Astrocyte (in vitro differentiated cells and primary cell): Measurements from ENCODE around the gene VPS37D. TPM values are rescaled to one million over a fixed set of nuclear protein-coding genes. Genes with fewer than 3 reads are reported as not detected.

Experiments used
- DNase-seq: peaks from one replicate; pipeline ENCODE4 v3.0.0-alpha.2; 2010; ENCODE audit warnings: low read depth
- FAIRE-seq: peaks from 2 replicates; lab custom pipeline; 2011; peaks lifted over from hg19 to GRCh38; lab: Jason Lieb, UNC
- H2AFZ ChIP-seq: 2 replicates; pipeline ENCODE4 v1.6.0; 2012; ENCODE audit warnings: low read depth, low read length, inconsistent platforms
- H3K27ac ChIP-seq: 2 replicates; pipeline ENCODE4 v1.5.1; 2011; ENCODE audit warnings: low read depth, low read length, inconsistent platforms
- H3K27me3 ChIP-seq: 2 replicates; pipeline ENCODE4 v1.6.0; 2011; ENCODE audit warnings: low read length, inconsistent platforms; ENCODE audit not compliant: insufficient read depth
- H3K36me3 ChIP-seq: 2 replicates; pipeline ENCODE4 v1.5.1; 2011; ENCODE audit warnings: low read length, inconsistent platforms; ENCODE audit not compliant: insufficient read depth
- H3K4me1 ChIP-seq: 2 replicates; pipeline ENCODE4 v1.5.1; 2011; ENCODE audit warnings: low read length, inconsistent platforms; ENCODE audit not compliant: insufficient read depth
- H3K4me2 ChIP-seq: 2 replicates; pipeline ENCODE4 v1.6.0; 2012; ENCODE audit warnings: low read length, inconsistent platforms
- H3K4me3 ChIP-seq: 2 replicates; pipeline ENCODE4 v1.5.1; 2011; ENCODE audit warnings: low read depth, mild to moderate bottlenecking, low read length, inconsistent platforms; ENCODE audit not compliant: insufficient read depth
- H3K79me2 ChIP-seq: 2 replicates; pipeline ENCODE4 v1.6.0; 2012; ENCODE audit warnings: mild to moderate bottlenecking, low read length, inconsistent platforms; ENCODE audit not compliant: insufficient read depth
- H3K9ac ChIP-seq: 2 replicates; pipeline ENCODE4 v1.6.0; 2012; ENCODE audit warnings: mild to moderate bottlenecking, low read length, inconsistent platforms
- H3K9me3 ChIP-seq: 2 replicates; pipeline ENCODE4 v1.5.1; 2012; ENCODE audit warnings: low read depth, mild to moderate bottlenecking, low read length, inconsistent platforms; ENCODE audit not compliant: insufficient read depth
- H4K20me1 ChIP-seq: 2 replicates; pipeline ENCODE4 v1.6.0; 2012; ENCODE audit warnings: low read length, inconsistent platforms; ENCODE audit not compliant: insufficient read depth
- H3K27ac Mint-ChIP-seq: one replicate; pipeline ENCODE4 v1.8.0; 2021; ENCODE audit warnings: mild to moderate bottlenecking, mixed read lengths; ENCODE audit not compliant: unreplicated experiment
- H3K27me3 Mint-ChIP-seq: one replicate; pipeline ENCODE4 v1.8.0; 2021; ENCODE audit warnings: low read depth, mixed read lengths; ENCODE audit not compliant: unreplicated experiment
- H3K36me3 Mint-ChIP-seq: one replicate; pipeline ENCODE4 v1.8.0; 2021; ENCODE audit warnings: low read depth, mixed read lengths; ENCODE audit not compliant: unreplicated experiment
- H3K4me1 Mint-ChIP-seq: one replicate; pipeline ENCODE4 v1.8.0; 2021; ENCODE audit warnings: low read depth, mixed read lengths; ENCODE audit not compliant: unreplicated experiment
- H3K4me3 Mint-ChIP-seq: one replicate; pipeline ENCODE4 v1.8.0; 2021; ENCODE audit warnings: mild to moderate bottlenecking, moderate library complexity, mixed read lengths; ENCODE audit not compliant: unreplicated experiment
- H3K9me3 Mint-ChIP-seq: one replicate; pipeline ENCODE4 v1.8.0; 2021; ENCODE audit warnings: mild to moderate bottlenecking, mixed read lengths; ENCODE audit not compliant: unreplicated experiment
- EZH2 ChIP-seq: IDR thresholded peaks from 2 replicates; pipeline ENCODE4 v1.6.1; 2012; ENCODE audit warnings: mild to moderate bottlenecking, low read length, inconsistent platforms; ENCODE audit not compliant: insufficient read depth
- total RNA-seq: library from RNA; stranded (reverse); gene quantifications from 2 replicates; pipeline ENCODE4 v1.2.1, GENCODE V29; 2021
- TF ChIP-seq, protein P1 (sequence below): IDR thresholded peaks from 2 replicates; pipeline ENCODE4 v1.5.1; 2011; ENCODE audit warnings: low read depth, mild to moderate bottlenecking, inconsistent platforms, low read length, moderate library complexity; ENCODE audit not compliant: insufficient read depth

The VPS37D gene
- total RNA-seq, 1 donor from 2014 or later = 2.9 TPM

DNA sequence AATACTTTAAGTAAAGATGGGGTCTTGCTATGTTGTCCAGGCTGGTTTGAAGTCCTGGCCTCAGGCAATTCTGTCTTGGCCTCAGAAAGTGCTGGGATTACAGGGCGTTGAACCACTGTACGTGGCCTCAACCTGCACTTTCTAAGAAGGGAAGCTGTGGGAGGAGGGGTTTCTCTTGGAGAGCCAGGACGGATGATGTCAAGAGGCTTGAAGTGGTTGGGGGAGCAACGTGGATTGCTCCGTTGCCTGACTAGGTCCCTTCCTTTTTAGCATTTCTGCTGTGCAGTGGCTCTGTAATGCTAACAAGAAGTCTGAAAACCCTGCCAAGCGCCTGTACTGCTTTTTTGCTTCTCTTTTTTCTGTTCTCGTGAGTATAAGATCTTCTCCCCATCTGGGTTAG is 23.0 kb downstream of the VPS37D start:
- peaks cover 42% of the 10 kb centered on the region for H3K36me3 Mint-ChIP-seq
- no peak overlapping the region for H3K4me3 Mint-ChIP-seq
- Histone ChIP-seq H3K9me3 (no peaks in the 10 kb centered on the region), H3K4me2 (no peak overlapping the region), H3K36me3 (peaks cover 37% of the 10 kb centered on the region), H4K20me1 (peaks cover 32% of the 10 kb centered on the region), H3K27me3 (no peaks in the 10 kb centered on the region), H3K9ac (no peak overlapping the region), H3K4me3 (no peak overlapping the region), H2AFZ (no peak overlapping the region), H3K27ac (no peak overlapping the region), H3K79me2 (peaks cover 38% of the 10 kb centered on the region), H3K4me1 (no peaks in the 10 kb centered on the region)
- H3K4me1 Mint-ChIP-seq = no peaks in the 10 kb centered on the region
- H3K27ac Mint-ChIP-seq = no peak overlapping the region
- no peak for TF ChIP-seq EZH2
- TF ChIP-seq, protein P1, sequence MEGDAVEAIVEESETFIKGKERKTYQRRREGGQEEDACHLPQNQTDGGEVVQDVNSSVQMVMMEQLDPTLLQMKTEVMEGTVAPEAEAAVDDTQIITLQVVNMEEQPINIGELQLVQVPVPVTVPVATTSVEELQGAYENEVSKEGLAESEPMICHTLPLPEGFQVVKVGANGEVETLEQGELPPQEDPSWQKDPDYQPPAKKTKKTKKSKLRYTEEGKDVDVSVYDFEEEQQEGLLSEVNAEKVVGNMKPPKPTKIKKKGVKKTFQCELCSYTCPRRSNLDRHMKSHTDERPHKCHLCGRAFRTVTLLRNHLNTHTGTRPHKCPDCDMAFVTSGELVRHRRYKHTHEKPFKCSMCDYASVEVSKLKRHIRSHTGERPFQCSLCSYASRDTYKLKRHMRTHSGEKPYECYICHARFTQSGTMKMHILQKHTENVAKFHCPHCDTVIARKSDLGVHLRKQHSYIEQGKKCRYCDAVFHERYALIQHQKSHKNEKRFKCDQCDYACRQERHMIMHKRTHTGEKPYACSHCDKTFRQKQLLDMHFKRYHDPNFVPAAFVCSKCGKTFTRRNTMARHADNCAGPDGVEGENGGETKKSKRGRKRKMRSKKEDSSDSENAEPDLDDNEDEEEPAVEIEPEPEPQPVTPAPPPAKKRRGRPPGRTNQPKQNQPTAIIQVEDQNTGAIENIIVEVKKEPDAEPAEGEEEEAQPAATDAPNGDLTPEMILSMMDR = no peak
- DNase-seq = no peak
- no peaks in the 10 kb centered on the region for H3K27me3 Mint-ChIP-seq
- FAIRE-seq = no peak
- no peaks in the 10 kb centered on the region for H3K9me3 Mint-ChIP-seq

DNA sequence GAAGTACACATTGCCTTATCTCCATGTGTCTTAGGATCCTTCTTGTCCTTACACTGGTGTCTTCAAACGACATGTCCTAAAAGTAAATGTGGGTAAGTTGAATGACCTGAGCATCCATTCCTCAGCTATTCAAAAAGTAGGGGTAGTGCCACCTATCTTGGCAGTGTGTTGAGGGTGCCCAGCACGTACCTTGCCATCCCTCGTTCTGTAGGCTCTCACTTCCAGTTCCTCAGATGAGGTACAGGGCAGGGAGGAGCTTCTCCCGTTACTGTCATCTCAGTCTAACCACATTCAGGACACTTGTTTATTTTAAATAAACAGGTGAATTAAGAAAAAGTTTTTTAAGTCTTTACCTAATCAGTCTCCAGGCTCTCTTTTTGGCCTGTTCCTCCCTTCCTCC is 28.7 kb downstream of the VPS37D start:
- no peaks in the 10 kb centered on the region for H3K9me3 Mint-ChIP-seq
- H3K79me2 ChIP-seq = peaks cover 4% of the 10 kb centered on the region
- no peak overlapping the region for H2AFZ ChIP-seq
- peaks cover 29% of the 10 kb centered on the region for H3K36me3 ChIP-seq
- H4K20me1 ChIP-seq = peaks cover 55% of the 10 kb centered on the region
- H3K4me2 ChIP-seq = no peak overlapping the region
- no peak overlapping the region for H3K27ac ChIP-seq
- H3K27me3 Mint-ChIP-seq = no peaks in the 10 kb centered on the region
- no peak overlapping the region for H3K27ac Mint-ChIP-seq
- DNase-seq (no peak), FAIRE-seq (no peak)
- no peaks in the 10 kb centered on the region for H3K9me3 ChIP-seq
- H3K36me3 Mint-ChIP-seq = peaks cover 32% of the 10 kb centered on the region
- H3K27me3 ChIP-seq = no peaks in the 10 kb centered on the region
- H3K4me1 ChIP-seq = no peaks in the 10 kb centered on the region
- H3K4me3 Mint-ChIP-seq = no peak overlapping the region
- TF ChIP-seq EZH2 = no peak
- TF ChIP-seq, protein P1 = no peak
- no peak overlapping the region for H3K9ac ChIP-seq
- H3K4me1 Mint-ChIP-seq = no peaks in the 10 kb centered on the region
- no peak overlapping the region for H3K4me3 ChIP-seq

DNA sequence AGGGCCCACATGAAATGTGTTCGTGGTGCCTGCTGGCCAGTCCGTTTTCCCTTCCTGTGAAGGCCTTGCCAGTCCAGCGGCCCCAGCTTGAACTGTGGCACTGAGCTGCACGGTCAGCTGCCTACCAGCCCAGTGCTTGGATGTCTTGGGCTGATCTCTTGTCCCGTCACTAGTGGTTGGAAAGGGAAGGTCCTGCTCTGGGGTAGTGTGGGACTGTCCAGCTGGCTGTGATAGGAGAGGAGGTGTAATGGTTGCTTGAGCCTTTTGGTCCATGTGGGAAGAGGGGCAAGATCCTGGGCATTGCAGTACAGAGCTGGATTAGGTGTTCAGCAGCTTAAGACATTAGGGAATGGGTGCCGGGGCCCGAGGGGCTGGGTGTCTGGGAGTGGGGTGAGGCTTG is 30.8 kb downstream of the VPS37D start:
- Histone ChIP-seq H3K27me3 (no peaks in the 10 kb centered on the region), H2AFZ (no peak overlapping the region), H4K20me1 (peaks cover 70% of the 10 kb centered on the region), H3K4me1 (peaks cover 2% of the 10 kb centered on the region), H3K36me3 (peaks cover 24% of the 10 kb centered on the region), H3K9me3 (no peaks in the 10 kb centered on the region), H3K9ac (no peak overlapping the region), H3K79me2 (peaks cover 9% of the 10 kb centered on the region), H3K27ac (no peak overlapping the region), H3K4me2 (no peak overlapping the region), H3K4me3 (no peak overlapping the region)
- Mint-ChIP-seq H3K4me1 (no peaks in the 10 kb centered on the region), H3K27ac (no peak overlapping the region), H3K9me3 (no peaks in the 10 kb centered on the region), H3K4me3 (no peak overlapping the region), H3K36me3 (peaks cover 30% of the 10 kb centered on the region), H3K27me3 (no peaks in the 10 kb centered on the region)
- TF ChIP-seq, protein P1 = no peak
- no peak for TF ChIP-seq EZH2
- DNase-seq (no peak), FAIRE-seq (no peak)
